MG63 (cell line): ENCODE results near the gene TNPO1. TPM values are rescaled to one million over a fixed set of nuclear protein-coding genes. Genes with fewer than 3 reads are reported as not detected.

Source experiments
- DNase-seq: peaks from one replicate; pipeline ENCODE4 v3.0.0-alpha.2; 2020
- H3K27me3 ChIP-seq: fragments of 250-450 bp; sonication (Bioruptor Pico); 2 replicates; pipeline ENCODE4 v1.5.1; 2020; ENCODE audit warnings: mild to moderate bottlenecking, moderate library complexity
- H3K36me3 ChIP-seq: fragments of 250-450 bp; sonication (Bioruptor Pico); 2 replicates; pipeline ENCODE4 v1.5.1; 2020; ENCODE audit warnings: mild to moderate bottlenecking, moderate library complexity
- H3K4me3 ChIP-seq: fragments of 250-450 bp; sonication (Bioruptor Pico); 2 replicates; pipeline ENCODE4 v1.5.1; 2020; ENCODE audit warnings: mild to moderate bottlenecking, moderate library complexity
- H3K9me3 ChIP-seq: fragments of 250-450 bp; sonication (Bioruptor Pico); 2 replicates; pipeline ENCODE4 v1.5.1; 2020; ENCODE audit warnings: mild to moderate bottlenecking, moderate library complexity
- total RNA-seq: library from RNA; depleted of rRNA; stranded (reverse); fragments of >200 nt; shearing (Covaris generic); gene quantifications from 2 replicates; pipeline ENCODE4 v1.2.3, GENCODE V29; 2014; ENCODE audit warnings: low replicate concordance

TNPO1 gene
- total RNA-seq, 1 experiment from 2014 or later: 90.5 TPM

GRCh38 chr5:72841756-72842535 lies 25.5 kb downstream of the TNPO1 start:
- no peaks in the 10 kb centered on the region for H3K27me3 ChIP-seq
- H3K9me3 ChIP-seq: no peaks in the 10 kb centered on the region
- DNase-seq: peak; percentile 13
- no peaks in the 10 kb centered on the region for H3K36me3 ChIP-seq
- no peak overlapping the region for H3K4me3 ChIP-seq

GRCh38 chr5:72842816-72843215 lies 26.4 kb downstream of the TNPO1 start:
- H3K27me3 ChIP-seq: no peaks in the 10 kb centered on the region
- no peaks in the 10 kb centered on the region for H3K36me3 ChIP-seq
- H3K9me3 ChIP-seq: no peaks in the 10 kb centered on the region
- peak; percentile 9 for DNase-seq
- no peak overlapping the region for H3K4me3 ChIP-seq

- H3K4me3 ChIP-seq: no peak overlapping the region
- peaks cover 4% of the 10 kb centered on the region for H3K36me3 ChIP-seq
- DNase-seq: no peak
- no peaks in the 10 kb centered on the region for H3K9me3 ChIP-seq
- H3K27me3 ChIP-seq: no peaks in the 10 kb centered on the region
Observed at GRCh38 chr5:72844218-72844603, 27.8 kb downstream of the TNPO1 start.

GRCh38 chr5:72845889-72846288 lies 29.4 kb downstream of the TNPO1 start:
- no peak overlapping the region for H3K4me3 ChIP-seq
- no peaks in the 10 kb centered on the region for H3K9me3 ChIP-seq
- no peaks in the 10 kb centered on the region for H3K27me3 ChIP-seq
- DNase-seq: no peak
- peaks cover 19% of the 10 kb centered on the region for H3K36me3 ChIP-seq

- Histone ChIP-seq H3K4me3 (no peak overlapping the region), H3K27me3 (no peaks in the 10 kb centered on the region), H3K9me3 (no peaks in the 10 kb centered on the region), H3K36me3 (peaks cover 25% of the 10 kb centered on the region)
- no peak for DNase-seq
Observed at GRCh38 chr5:72846483-72846882, 30.0 kb downstream of the TNPO1 start.

GRCh38 chr5:72847439-72847838 lies 31.0 kb downstream of the TNPO1 start:
- DNase-seq: no peak
- Histone ChIP-seq H3K9me3 (no peaks in the 10 kb centered on the region), H3K27me3 (no peaks in the 10 kb centered on the region), H3K36me3 (peaks cover 35% of the 10 kb centered on the region), H3K4me3 (peak overlapping the region; percentile 83)

- H3K4me3 ChIP-seq: peak overlapping the region; percentile 83
- H3K36me3 ChIP-seq: peaks cover 41% of the 10 kb centered on the region
- DNase-seq: peak; percentile 95
- no peaks in the 10 kb centered on the region for H3K9me3 ChIP-seq
- no peaks in the 10 kb centered on the region for H3K27me3 ChIP-seq
Observed at GRCh38 chr5:72847989-72848473, 31.6 kb downstream of the TNPO1 start.

- H3K9me3 ChIP-seq: no peaks in the 10 kb centered on the region
- DNase-seq: peak; percentile 51
- peak overlapping the region; percentile 83 for H3K4me3 ChIP-seq
- H3K27me3 ChIP-seq: no peaks in the 10 kb centered on the region
- H3K36me3 ChIP-seq: peaks cover 48% of the 10 kb centered on the region
Observed at GRCh38 chr5:72848474-72849428, 32.3 kb downstream of the TNPO1 start.

GRCh38 chr5:72849546-72849945 lies 33.1 kb downstream of the TNPO1 start:
- Histone ChIP-seq H3K36me3 (peaks cover 56% of the 10 kb centered on the region), H3K9me3 (no peaks in the 10 kb centered on the region), H3K4me3 (peak overlapping the region; percentile 62), H3K27me3 (no peaks in the 10 kb centered on the region)
- no peak for DNase-seq

- peak overlapping the region; percentile 62 for H3K4me3 ChIP-seq
- no peaks in the 10 kb centered on the region for H3K27me3 ChIP-seq
- H3K36me3 ChIP-seq: peaks cover 62% of the 10 kb centered on the region
- DNase-seq: no peak
- H3K9me3 ChIP-seq: no peaks in the 10 kb centered on the region
Observed at GRCh38 chr5:72850113-72850512, 33.7 kb downstream of the TNPO1 start.

- Histone ChIP-seq H3K9me3 (no peaks in the 10 kb centered on the region), H3K36me3 (peaks cover 84% of the 10 kb centered on the region), H3K27me3 (no peaks in the 10 kb centered on the region), H3K4me3 (no peak overlapping the region)
- no peak for DNase-seq
Observed at GRCh38 chr5:72852356-72852755, 35.9 kb downstream of the TNPO1 start.

GRCh38 chr5:72854419-72854818 lies 38.0 kb downstream of the TNPO1 start:
- Histone ChIP-seq H3K27me3 (no peaks in the 10 kb centered on the region), H3K4me3 (no peak overlapping the region), H3K9me3 (no peaks in the 10 kb centered on the region), H3K36me3 (peaks cover 96% of the 10 kb centered on the region)
- DNase-seq: no peak

- H3K36me3 ChIP-seq: peaks cover 97% of the 10 kb centered on the region
- no peak for DNase-seq
Observed at GRCh38 chr5:72855821-72856220, 39.4 kb downstream of the TNPO1 start.

GRCh38 chr5:72857396-72857795 lies 40.9 kb downstream of the TNPO1 start:
- no peak overlapping the region for H3K4me3 ChIP-seq
- no peaks in the 10 kb centered on the region for H3K9me3 ChIP-seq
- DNase-seq: no peak
- H3K36me3 ChIP-seq: peaks cover 97% of the 10 kb centered on the region
- H3K27me3 ChIP-seq: no peaks in the 10 kb centered on the region

More at GRCh38 chr5:72855821-72856220, 39.4 kb downstream of the TNPO1 start:
- Histone ChIP-seq H3K9me3 (no peaks in the 10 kb centered on the region), H3K27me3 (no peaks in the 10 kb centered on the region), H3K4me3 (no peak overlapping the region)

GRCh38 chr5:72859127-72859526 lies 42.7 kb downstream of the TNPO1 start:
- no peak for DNase-seq
- Histone ChIP-seq H3K27me3 (no peaks in the 10 kb centered on the region), H3K36me3 (peaks cover 96% of the 10 kb centered on the region), H3K9me3 (no peaks in the 10 kb centered on the region), H3K4me3 (no peak overlapping the region)

- no peak overlapping the region for H3K4me3 ChIP-seq
Observed at GRCh38 chr5:72860499-72860898, 44.0 kb downstream of the TNPO1 start.

GRCh38 chr5:72871366-72872024 lies 55.0 kb downstream of the TNPO1 start:
- H3K27me3 ChIP-seq: no peaks in the 10 kb centered on the region
- H3K4me3 ChIP-seq: no peak overlapping the region
- no peak for DNase-seq
- peaks cover 95% of the 10 kb centered on the region for H3K36me3 ChIP-seq
- H3K9me3 ChIP-seq: no peaks in the 10 kb centered on the region

More at GRCh38 chr5:72860499-72860898, 44.0 kb downstream of the TNPO1 start:
- Histone ChIP-seq H3K36me3 (peaks cover 96% of the 10 kb centered on the region), H3K27me3 (no peaks in the 10 kb centered on the region), H3K9me3 (no peaks in the 10 kb centered on the region)
- peak; percentile 25 for DNase-seq
